HG03159 (cell line): ENCODE measurements around the gene MCC.
A peak's percentile ranks its signal among the peaks of the same experiment; 100 is the strongest.

ENCODE experiments used
- ATAC-seq: cut with Tn5 transposase; IDR thresholded peaks from one replicate; pipeline ENCODE4 v1.9.1; 2021; ENCODE audit warnings: mild to moderate bottlenecking, moderate library complexity; ENCODE audit not compliant: unreplicated experiment

MCC gene

DNA sequence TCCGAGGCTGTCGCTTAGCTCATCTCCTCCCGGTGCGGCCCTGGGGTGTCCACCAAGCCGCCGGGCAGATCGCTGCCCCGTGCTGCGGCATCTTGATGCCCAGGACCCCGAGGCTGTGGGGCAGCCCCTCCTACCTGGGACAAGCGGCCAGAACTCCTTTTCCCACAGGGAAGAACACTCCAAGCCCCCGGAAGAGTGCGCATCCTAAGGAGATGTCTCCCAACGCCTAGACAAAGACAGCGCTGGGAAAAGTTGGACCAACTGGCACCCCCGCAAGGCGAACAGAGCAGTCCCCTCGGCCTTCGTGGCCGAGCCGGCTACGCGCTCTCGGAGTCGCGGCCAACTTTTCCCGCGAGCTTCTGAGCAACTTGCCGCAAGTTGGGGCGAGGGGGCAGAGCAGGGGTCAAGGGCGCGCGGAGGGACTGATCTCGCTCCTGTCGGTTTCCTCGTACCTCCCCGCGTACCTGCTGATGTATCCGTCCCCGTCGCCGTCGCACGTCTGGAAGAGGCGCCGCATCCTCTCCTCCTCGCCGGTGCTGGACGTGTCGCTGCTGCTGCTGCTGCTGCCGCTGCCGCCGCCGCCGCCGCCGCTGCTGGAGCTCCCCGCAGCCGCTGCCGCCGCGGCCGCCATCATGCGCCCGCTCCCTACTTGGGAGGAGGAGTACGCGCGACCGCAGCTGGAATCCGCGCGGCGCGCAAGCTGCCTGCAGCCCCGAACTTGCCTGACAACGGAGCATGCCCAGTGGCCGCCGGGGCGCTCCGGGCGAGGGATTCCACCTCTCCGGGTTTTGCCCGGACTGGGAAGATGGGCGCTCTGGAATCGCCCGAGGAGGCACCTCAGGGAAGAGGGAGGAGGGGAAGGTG lies at the start of gene MCC:
MCC (minus strand) TSS at position 673 of the 864 bp plus-strand sequence.
- peak; percentile 50 for ATAC-seq

DNA sequence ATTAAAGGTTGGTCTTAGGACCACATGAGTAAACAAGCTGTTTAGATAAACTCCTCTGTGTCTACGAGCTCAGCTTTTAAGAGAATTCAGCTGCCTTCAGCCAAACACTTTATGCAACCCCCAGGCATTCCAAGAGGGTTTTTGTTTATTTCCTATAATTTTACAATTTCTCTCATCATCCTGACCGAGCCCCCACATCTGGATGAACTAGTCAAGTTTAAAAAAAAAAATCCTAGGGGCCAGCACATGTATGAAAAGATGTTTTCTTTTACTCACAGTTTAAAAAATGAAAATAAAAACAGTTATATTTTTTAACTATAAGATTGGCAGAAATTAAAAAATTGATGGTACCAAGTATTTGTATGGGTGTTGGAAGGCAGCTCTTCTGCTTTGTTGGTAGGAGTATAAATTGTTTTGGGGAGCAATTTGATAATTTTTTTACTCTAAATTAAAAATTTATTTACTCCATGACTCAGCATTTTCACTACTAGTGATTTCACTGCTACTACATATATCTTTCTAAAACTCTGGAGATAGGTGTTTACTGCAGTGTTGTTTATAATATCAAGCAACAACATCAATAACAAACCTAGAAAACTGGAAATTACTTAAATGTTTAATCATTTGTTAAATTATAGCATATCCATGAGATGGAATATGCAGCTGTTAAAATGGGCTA lies 43.4 kb upstream of the MCC start:
- ATAC-seq, result no peak

DNA sequence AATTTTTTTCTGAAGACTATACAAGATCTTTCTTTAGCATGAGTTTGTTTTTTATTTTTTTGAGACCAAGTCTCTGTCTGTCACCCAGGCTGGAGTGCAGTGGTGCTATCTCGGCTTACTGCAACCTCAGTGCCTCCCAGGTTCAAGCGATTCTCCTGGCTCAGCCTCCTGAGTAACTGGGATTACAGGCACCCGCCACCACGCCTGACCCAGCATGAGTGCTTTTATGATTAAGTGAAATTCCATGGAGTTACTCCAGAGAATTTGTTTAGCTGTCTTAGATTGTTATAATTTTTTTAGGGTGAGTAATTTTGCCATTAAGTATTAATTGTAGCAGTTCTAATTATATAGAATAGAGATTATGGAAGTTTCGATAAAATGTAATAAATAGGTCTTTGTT lies 39.5 kb upstream of the MCC start:
- ATAC-seq, result no peak

DNA sequence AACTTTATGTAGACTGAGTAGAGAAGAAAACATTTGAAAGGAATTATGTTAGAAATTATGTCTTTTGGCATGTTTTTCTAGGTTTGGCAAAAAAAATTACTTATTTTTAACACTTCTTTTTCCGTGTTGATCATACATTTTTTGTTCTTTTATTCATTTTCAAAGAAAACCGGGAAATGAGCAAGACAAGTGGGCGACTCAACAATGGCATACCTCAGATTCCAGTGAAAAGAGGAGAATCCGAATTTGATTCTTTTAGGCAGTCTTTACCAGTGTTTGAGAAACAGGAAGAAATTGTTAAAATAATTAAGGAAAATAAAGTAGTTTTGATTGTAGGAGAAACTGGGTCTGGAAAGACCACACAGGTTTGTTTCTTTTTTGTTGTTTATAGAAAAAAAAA lies 38.2 kb upstream of the MCC start:
- ATAC-seq, result no peak

DNA sequence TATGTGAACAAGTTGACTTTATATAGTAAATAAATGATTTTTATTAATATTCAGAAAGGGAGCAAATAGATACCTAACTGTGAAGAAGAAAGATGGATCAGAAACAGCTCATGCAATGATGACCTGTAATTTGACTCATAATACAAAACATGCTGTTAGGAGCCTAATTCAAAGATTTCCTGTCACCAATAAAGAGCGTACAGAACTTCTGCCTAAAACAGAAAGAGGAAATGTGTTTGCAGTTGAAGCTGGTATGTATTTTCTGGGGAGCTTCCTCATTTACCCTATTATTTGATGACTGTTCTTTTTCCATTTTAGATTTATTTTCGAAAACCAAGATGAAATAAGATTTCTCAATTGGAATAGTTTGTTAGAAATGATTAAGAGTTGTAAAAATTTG lies 36.7 kb upstream of the MCC start:
- ATAC-seq, result peak; percentile 69

DNA sequence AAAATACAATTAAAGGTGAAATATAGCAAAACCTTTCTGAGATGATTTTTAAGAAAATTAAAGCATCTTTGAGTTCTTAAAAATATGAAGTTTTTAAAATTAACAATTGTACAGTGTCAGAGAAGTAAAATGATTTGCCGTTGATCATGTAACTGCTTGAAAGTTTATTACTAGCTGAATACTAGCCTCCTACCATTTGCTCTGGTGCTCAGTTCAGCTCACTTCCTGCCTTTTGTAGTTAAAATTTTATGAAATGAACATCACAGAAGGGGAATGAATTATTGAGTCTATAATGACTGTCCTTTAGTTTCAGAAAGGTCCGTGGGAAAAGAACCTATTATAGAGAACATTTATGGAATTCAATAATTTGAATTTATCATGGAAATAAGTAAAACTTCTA lies 34.9 kb upstream of the MCC start:
- ATAC-seq, result no peak

DNA sequence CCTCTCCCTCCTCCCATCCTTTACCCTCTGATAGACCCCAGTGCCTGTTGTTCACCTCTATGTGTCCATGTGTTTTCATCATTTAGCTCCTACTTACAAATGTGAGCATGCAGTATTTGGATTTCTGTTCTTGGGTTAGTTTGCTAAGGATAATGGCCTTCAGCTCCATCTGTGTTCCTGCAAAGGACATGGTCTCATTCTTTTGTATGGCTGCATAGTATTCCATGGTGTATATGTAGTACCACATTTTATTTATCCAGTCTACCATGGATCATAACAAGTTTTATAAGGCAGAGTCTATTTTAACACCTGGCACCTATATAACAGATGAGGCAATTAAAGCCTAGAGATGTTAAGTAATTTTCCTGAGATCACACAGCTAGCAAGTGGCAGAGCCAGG lies 32.6 kb upstream of the MCC start:
- ATAC-seq, result no peak

DNA sequence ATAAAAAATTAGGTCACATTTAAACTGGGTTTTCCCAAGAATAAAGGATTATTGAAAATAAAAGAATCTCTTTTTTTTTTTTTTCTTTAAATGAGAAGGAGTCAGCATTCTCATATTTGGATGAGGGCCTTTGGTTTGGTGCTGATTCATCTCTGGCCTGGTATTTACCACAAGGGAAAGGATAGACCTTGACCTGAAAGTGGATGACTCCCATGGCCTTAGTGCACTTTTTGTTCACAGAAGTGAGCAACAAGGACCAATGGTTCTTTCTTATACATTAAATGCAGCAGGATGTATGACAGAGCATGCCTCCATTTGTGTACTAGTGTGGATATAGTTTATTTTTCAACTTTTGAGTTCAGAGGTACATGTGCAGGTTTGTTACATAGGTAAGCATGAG lies 32.2 kb upstream of the MCC start:
- ATAC-seq, result peak; percentile 73

DNA sequence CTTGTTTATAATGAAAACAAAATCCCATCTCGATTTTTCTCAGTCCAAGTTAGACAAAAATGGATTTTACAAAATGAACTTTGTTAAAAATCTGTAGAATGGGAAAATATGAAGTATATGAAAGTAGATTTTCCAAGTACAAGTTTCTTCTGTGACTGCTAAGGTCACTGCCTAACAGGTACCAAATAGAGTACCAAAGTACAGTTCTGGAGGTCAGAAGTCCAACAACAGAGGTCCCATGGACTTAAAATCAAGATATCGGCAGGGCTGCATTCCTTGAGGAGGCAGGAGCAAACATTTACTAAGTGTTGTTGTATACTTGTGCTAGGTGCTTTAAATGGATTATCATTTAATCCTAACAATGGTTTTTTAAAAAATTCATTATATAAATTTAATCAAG lies 31.2 kb upstream of the MCC start:
- ATAC-seq, result no peak

DNA sequence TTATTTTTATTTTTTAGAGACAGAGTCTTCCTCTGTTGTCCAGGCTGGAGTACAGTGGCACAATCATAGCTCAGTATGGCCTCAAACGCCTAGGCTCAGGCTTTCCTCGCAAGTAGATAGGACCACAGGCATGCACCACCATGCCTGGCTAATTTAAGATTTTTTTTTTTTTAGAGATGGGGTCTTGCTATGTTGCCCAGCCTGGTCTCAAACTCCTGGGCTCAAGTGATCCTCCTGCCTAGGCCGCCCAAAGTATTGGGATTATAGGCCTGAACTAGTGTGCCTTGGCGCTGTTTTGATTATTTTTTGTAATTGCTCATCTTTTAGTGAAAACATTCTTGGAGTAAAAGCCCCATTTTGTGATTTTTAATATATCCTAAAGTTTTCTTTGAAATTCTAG lies 30.6 kb upstream of the MCC start:
- ATAC-seq, result no peak

DNA sequence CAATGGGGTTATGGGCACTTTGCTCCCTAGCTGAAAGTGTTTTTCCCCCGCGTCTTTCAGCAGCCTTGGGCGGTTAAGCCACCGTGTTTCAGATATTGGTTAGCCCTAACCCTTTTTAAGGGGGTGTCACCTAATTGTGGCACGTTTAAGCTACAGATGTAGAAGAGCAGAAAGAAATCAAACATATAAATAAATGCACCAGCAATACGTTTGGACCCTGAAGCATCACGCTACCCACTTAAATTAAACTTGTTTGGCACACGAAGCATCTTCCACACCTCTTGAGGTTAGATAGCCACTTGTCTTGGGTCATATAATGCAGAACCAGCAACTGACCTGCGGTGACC lies 26.0 kb upstream of the MCC start:
- no peak for ATAC-seq

DNA sequence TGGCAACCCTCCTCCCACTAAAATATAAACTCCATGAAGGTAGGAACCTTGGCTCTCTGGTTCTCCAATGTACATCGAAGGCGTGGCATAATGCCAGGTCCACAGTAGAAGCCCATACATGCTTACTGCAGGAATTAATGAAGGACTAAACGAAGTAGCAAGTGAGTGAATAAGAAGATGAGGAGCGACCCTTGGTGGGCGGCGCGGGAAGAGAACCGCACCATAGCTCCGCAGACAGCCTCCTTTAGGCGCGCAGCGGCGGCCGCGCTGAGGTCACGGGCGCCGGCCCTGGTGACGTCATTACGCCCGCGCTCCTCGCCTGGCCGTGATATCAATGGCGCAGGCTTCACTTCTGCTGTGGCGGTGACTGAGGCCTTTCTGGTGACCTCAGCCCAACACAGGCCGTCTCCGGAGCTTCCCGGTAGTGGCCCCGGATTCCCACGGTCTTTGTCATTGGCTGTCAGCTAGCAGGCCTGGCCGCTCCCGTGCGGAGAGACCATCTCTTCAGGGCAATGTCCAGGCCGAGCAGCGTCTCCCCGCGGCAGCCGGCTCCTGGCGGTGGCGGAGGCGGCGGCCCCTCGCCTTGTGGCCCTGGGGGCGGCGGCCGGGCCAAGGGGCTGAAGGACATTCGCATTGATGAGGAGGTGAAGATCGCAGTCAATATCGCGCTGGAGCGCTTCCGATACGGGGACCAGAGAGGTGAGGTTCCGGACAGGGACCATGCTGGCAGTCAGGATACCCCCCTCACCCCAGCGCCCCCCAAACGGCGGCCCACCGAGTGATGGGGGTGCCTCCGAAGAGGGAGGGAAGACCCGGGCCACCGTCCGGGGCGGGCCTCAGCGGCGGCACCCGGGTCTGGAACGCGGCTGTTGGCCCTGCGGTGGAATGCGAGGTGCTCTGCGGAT lies 25.4 kb upstream of the MCC start, which contains the start of gene YTHDC2:
YTHDC2 (plus strand) TSS at position 311 of the 905 bp plus-strand sequence; CDS start at position 513, 202 bp downstream.
- peak; percentile 99 for ATAC-seq

DNA sequence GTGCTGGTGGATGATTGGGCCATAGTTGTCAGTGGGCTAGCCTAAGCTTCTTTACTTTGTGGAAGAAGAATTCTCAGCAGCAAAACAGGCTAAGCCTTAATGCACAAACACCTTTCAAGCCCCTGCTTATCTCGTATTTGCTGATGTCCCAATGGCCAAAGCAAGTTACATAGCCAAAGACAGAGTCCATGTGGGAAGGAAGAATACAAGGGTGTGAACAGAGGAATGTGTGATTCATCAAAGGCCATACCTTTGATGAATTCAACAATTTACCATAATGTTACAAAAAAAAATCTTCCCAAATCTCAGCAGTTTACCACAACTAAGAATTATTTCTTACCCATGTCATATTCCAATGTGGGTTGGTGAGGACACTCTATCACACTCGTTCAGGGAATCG lies 24.1 kb upstream of the MCC start:
- no peak for ATAC-seq

DNA sequence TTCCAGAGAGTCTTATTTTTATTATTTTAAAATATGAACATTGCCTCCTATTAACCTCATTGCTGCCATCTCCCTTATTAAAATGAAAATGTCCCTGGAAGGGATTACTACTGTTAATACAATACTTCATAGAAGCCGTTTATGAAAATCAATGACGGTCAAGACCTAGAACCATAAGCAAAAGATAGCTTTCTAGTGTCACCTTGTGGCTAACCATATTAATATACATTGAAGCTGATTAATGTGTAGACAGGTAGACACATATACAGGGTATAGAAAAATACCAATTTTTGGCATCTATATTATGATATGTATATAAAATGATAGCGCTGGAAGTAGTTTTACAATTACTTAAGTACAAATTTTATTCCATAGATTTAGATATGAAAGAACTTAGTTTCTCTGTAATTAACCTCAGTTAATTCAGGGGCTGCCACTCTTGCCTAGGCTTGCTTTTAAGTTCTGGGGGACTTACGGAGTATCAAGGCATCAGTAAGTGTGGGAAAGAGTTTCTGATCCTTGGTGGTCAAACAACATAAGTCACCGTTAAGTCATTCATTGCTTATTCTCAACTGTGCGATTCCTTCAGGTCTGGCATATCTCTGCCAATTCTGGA lies 22.7 kb upstream of the MCC start:
- ATAC-seq, result no peak

DNA sequence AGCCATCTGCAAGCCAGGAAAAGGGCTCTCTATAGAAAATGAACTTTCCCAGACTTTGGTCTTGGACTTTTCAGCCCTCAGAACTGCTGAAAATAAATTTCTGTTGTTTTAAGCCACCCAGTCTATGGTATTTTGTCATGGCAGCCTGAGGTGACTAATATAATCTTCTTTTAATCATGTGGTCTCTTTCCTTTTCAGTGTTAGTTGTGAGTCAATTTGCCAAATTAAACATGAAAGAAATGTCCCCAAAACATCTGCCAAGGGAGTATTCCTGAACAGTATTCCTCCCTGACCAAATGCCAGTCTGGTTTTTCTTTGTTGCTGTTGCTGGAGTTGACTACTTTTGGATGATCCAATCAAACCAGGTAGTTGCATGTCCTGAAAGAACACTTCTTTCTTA lies 20.5 kb upstream of the MCC start:
- ATAC-seq, result no peak

DNA sequence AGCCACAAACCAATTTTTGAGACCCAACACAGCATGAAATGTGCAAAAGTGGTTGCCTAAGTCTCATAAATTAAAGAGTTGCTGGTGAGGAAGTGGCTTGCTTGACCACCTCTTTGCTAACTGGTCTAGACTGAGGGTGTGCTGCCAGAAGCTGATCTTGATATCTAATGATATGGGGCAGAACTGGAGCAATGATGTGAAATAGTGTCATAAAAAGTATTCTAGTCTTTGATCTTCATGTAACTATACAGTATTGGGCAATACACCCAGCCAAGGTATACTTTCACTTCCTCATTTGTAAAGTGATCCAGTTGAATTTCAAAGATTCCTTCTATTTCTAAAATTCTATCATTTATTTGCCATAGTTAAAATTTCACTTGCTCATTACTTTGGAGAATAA lies 19.3 kb upstream of the MCC start:
- no peak for ATAC-seq

DNA sequence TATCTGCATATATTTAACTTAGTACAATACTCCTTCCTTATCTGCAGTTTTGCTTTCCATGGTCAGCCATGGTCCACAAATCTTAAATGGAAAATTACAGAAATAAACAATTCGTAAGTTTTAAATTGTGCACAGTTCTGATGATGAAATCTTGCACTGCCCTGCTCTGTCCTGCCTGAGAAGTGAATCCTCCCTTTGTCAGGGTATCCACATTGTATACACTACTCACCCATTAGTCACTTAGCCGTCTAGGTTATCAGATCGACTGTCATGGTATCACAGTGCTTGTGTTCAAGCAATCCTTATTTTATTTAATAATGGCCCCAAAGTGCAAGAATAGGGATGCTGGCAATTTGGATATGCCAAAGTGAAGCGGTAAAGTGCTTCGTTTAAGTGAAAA lies 16.9 kb upstream of the MCC start:
- no peak for ATAC-seq

DNA sequence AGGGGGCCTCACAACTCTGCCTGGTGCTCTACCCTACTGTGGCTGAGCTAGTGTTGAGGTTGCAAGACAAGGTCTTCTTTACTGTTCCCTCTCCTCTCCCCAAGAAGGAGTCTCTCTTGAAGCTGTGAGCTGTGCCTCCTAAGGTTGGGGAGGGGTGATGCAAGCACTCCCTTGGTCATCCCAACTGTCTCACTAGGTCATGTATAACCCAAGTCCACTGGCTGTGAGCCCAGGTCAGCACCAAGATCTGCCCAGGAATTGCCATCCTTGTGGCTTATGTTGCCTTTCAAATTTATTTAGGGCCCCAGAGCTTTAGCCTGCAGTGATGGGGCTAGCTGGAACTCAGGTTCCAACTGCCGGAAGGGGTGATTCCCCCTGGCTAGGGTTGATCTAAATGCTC lies 14.9 kb upstream of the MCC start:
- no peak for ATAC-seq

DNA sequence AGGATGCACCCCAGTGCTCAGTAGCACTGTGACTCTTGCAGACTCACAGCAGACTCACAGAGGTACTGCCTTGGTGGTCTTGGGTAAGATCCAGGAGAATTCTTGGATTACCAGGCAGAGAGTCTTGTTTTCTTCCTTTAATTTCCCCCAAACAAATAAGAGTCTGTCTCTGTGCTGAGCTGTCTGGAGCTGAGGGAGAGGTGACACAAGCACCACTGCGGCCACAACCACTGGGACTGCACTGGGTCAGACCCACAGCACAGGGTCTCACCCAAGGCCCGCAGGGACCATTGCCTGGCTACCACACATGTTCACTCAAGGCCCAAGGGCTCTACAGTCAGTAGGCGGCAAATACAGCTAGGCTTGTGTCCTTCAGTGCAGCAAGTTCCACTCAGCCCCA lies 13.8 kb upstream of the MCC start:
- ATAC-seq, result no peak

DNA sequence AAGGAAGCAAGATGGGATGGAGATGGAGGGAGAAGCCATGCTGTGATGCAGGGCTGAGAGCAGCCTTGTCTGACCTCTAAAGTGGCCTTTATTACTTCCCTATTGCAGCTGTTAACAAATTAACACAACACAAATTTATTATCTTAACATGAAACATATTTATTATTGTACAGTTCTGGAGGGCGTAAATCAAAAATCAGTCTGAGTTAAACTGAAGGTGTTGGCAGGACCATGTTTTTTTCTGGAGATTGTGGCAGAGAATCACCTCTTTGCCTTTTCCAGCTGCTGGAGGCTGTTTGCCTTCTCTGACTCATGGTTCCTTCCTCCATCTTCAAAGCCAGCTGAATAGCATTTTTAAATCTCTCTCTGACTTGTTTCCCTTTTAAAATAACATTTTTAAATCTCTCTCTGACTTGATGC lies 7.2 kb upstream of the MCC start:
- no peak for ATAC-seq

DNA sequence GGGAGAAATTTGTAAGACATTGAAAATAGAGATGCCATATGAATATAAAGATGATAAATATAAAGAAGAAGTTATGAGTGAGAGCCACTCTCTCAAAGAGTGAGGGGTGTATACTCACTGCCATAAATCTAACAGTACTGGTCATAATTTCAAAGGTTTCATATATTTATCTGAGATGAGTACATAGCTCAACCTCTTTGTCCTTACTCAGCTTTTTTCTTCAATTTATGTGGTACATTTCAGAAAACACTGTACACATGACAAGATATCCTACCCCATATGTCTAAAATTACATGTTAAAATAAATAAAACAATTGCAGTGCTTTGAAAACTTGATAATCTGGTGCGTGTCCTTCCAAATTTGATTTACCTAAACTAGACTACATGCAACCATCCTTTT lies 5.2 kb upstream of the MCC start:
- ATAC-seq, result no peak
